Measurements from ENCODE around the gene SAMD13.

The SAMD13 gene

GRCh38 chr1:84367219-84367618 lies 65.7 kb downstream of the SAMD13 start:
- Histone ChIP-seq H3K9me2 (replicated peaks; ENCODE audit: insufficient read depth, low read length) (no peaks in the 10 kb centered on the region), H3K4me3 (ENCODE audit: insufficient read depth, low read length, poor library complexity, severe bottlenecking) (no peak overlapping the region), H3K9ac (ENCODE audit: low read length) (no peak overlapping the region), H3F3A (ENCODE audit: insufficient read depth) (no peaks in the 10 kb centered on the region), H4K20me1 (ENCODE audit: low read depth, low read length) (no peaks in the 10 kb centered on the region), H2AFZ (ENCODE audit: low read depth, low read length, severe bottlenecking) (no peak overlapping the region), H3K9me3 (ENCODE audit: insufficient read depth, low read length) (no peaks in the 10 kb centered on the region), H3K4me2 (ENCODE audit: low read depth, low read length, poor library complexity, severe bottlenecking) (no peak overlapping the region), H3K27me3 (ENCODE audit: low read length) (no peaks in the 10 kb centered on the region), H3K36me3 (ENCODE audit: low read length) (no peaks in the 10 kb centered on the region), H3K27ac (ENCODE audit: low read depth, low read length) (no peak overlapping the region), H3K79me2 (ENCODE audit: insufficient read depth, low read length) (no peaks in the 10 kb centered on the region)
- TF ChIP-seq EZH2phosphoT487 (conservative IDR thresholded peaks at IDR 0.05; ENCODE audit: low read length) (no peak), CTCF (IDR thresholded peaks at IDR 0.05; ENCODE audit: insufficient read depth, low read length, poor library complexity, severe bottlenecking) (no peak)

DNA sequence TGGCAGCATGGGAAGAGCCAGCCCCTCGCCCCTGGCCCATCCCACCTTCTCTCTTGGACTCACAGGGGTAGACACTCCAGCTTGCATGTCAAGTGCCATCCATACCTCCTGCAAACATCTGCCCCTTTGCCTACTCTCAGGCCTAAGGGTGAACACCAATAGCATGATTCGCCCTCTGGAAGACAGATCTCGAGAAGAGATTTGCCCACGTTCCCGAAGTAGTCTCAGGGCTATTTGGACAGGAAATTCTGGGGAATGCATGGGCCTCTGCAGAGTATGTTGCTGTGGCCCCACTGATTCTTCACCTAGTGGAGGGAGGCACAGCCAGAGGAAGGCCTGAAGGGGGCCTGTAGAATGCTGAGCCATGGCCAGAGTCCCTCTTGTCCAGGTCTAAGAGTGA lies 66.9 kb downstream of the SAMD13 start:
- no peaks in the 10 kb centered on the region for H3K79me2 ChIP-seq (ENCODE audit: insufficient read depth, low read length)
- no peaks in the 10 kb centered on the region for H3K9me3 ChIP-seq (ENCODE audit: insufficient read depth, low read length)
- no peak overlapping the region for H3K4me2 ChIP-seq (ENCODE audit: low read depth, low read length, poor library complexity, severe bottlenecking)
- no peaks in the 10 kb centered on the region for H3K27me3 ChIP-seq (ENCODE audit: low read length)
- no peaks in the 10 kb centered on the region for H3F3A ChIP-seq (ENCODE audit: insufficient read depth)
- H4K20me1 ChIP-seq (ENCODE audit: low read depth, low read length) = no peaks in the 10 kb centered on the region
- H3K9ac ChIP-seq (ENCODE audit: low read length) = no peak overlapping the region
- H3K27ac ChIP-seq (ENCODE audit: low read depth, low read length) = no peak overlapping the region
- no peak overlapping the region for H3K4me3 ChIP-seq (ENCODE audit: insufficient read depth, low read length, poor library complexity, severe bottlenecking)
- no peak for TF ChIP-seq EZH2phosphoT487 (conservative IDR thresholded peaks at IDR 0.05; ENCODE audit: low read length)
- TF ChIP-seq CTCF (IDR thresholded peaks at IDR 0.05; ENCODE audit: insufficient read depth, low read length, poor library complexity, severe bottlenecking) = no peak
- H3K9me2 ChIP-seq (replicated peaks; ENCODE audit: insufficient read depth, low read length) = no peaks in the 10 kb centered on the region
- no peak overlapping the region for H2AFZ ChIP-seq (ENCODE audit: low read depth, low read length, severe bottlenecking)
- H3K36me3 ChIP-seq (ENCODE audit: low read length) = no peaks in the 10 kb centered on the region

DNA sequence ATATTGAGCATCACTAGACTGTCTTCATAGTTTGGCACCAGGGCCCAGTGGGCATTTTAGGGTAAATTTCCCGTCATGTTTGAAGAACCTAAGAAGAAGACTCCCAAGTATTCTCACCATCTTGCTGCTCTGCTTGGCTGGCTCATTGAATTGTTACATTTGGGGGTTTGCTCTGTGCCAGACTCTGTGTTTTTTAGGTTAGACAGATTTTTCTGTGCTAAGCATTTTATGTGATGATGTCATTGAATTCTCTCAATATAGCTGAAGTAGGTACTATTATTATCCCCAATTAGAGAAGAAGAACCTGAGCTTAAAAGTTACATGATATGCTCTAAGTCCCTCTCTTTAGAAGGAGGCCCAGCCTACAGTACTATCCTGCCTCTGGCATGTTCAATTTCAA lies 68.8 kb downstream of the SAMD13 start:
- no peak overlapping the region for H2AFZ ChIP-seq (ENCODE audit: low read depth, low read length, severe bottlenecking)
- H3K27ac ChIP-seq (ENCODE audit: low read depth, low read length) = no peak overlapping the region
- H3F3A ChIP-seq (ENCODE audit: insufficient read depth) = no peaks in the 10 kb centered on the region
- no peaks in the 10 kb centered on the region for H3K9me2 ChIP-seq (replicated peaks; ENCODE audit: insufficient read depth, low read length)
- H3K4me2 ChIP-seq (ENCODE audit: low read depth, low read length, poor library complexity, severe bottlenecking) = no peak overlapping the region
- no peak overlapping the region for H3K4me3 ChIP-seq (ENCODE audit: insufficient read depth, low read length, poor library complexity, severe bottlenecking)
- no peaks in the 10 kb centered on the region for H3K79me2 ChIP-seq (ENCODE audit: insufficient read depth, low read length)
- no peaks in the 10 kb centered on the region for H3K9me3 ChIP-seq (ENCODE audit: insufficient read depth, low read length)
- no peaks in the 10 kb centered on the region for H3K36me3 ChIP-seq (ENCODE audit: low read length)
- no peaks in the 10 kb centered on the region for H3K27me3 ChIP-seq (ENCODE audit: low read length)
- TF ChIP-seq CTCF (IDR thresholded peaks at IDR 0.05; ENCODE audit: insufficient read depth, low read length, poor library complexity, severe bottlenecking) (no peak), EZH2phosphoT487 (conservative IDR thresholded peaks at IDR 0.05; ENCODE audit: low read length) (no peak)
- no peaks in the 10 kb centered on the region for H4K20me1 ChIP-seq (ENCODE audit: low read depth, low read length)
- H3K9ac ChIP-seq (ENCODE audit: low read length) = no peak overlapping the region

All from SU-DHL-6 (cell line).